RPMI8226 (cell line): Measurements from ENCODE around the gene ZC3H7A.

Source experiments
- DNase-seq: peaks from one replicate; pipeline ENCODE4 v3.0.0-alpha.2; 2015

ZC3H7A gene

GRCh38 chr16:11735787-11736186 is 61.3 kb downstream of the ZC3H7A start:
- peak; percentile 32 for DNase-seq

- no peak for DNase-seq
Measured at GRCh38 chr16:11734653-11735043, 62.4 kb downstream of the ZC3H7A start.

GRCh38 chr16:11734025-11734652 is 62.9 kb downstream of the ZC3H7A start:
- peak; percentile 68 for DNase-seq

GRCh38 chr16:11731222-11731621 is 65.8 kb downstream of the ZC3H7A start:
- no peak for DNase-seq

- no peak for DNase-seq
Measured at GRCh38 chr16:11729787-11730186, 67.3 kb downstream of the ZC3H7A start.

GRCh38 chr16:11727796-11728543 is 69.1 kb downstream of the ZC3H7A start:
- DNase-seq, result no peak

- DNase-seq, result no peak
Measured at GRCh38 chr16:11726008-11726407, 71.0 kb downstream of the ZC3H7A start.

GRCh38 chr16:11725457-11725856 is 71.6 kb downstream of the ZC3H7A start:
- no peak for DNase-seq

- DNase-seq, result no peak
Measured at GRCh38 chr16:11722468-11722808, 74.6 kb downstream of the ZC3H7A start.

- DNase-seq, result no peak
Measured at GRCh38 chr16:11721781-11722467, 75.1 kb downstream of the ZC3H7A start.

- no peak for DNase-seq
Measured at GRCh38 chr16:11719762-11720161, 77.3 kb downstream of the ZC3H7A start.

GRCh38 chr16:11719171-11719570 is 77.9 kb downstream of the ZC3H7A start:
- no peak for DNase-seq

- peak; percentile 34 for DNase-seq
Measured at GRCh38 chr16:11717811-11718210, 79.2 kb downstream of the ZC3H7A start.

- DNase-seq, result no peak
Measured at GRCh38 chr16:11716336-11716735, 80.7 kb downstream of the ZC3H7A start.

- DNase-seq, result no peak
Measured at GRCh38 chr16:11715246-11715947, 81.7 kb downstream of the ZC3H7A start.

- DNase-seq, result no peak
Measured at GRCh38 chr16:11712122-11712521, 84.9 kb downstream of the ZC3H7A start.

- DNase-seq, result no peak
Measured at GRCh38 chr16:11711662-11712061, 85.4 kb downstream of the ZC3H7A start.

- DNase-seq, result no peak
Measured at GRCh38 chr16:11708421-11708820, 88.6 kb downstream of the ZC3H7A start.

- DNase-seq, result no peak
Measured at GRCh38 chr16:11707679-11708197, 89.3 kb downstream of the ZC3H7A start.

- peak; percentile 94 for DNase-seq
Measured at GRCh38 chr16:11706180-11706742, 90.8 kb downstream of the ZC3H7A start.

GRCh38 chr16:11705311-11706025 is 91.6 kb downstream of the ZC3H7A start:
- DNase-seq, result no peak
